GM12878 (cell line): ENCODE measurements around the gene FAM50A. TPM values are rescaled to one million over a fixed set of nuclear protein-coding genes. Genes with fewer than 3 reads are reported as not detected.

Experiments used
- ATAC-seq: fragments of 200-7000 bp; cut with Tn5 transposase; 3 replicates; pipeline ENCODE4 v1.9.1; 2020; ENCODE audit warnings: mild to moderate bottlenecking, moderate library complexity
- BruUV-seq: library from RNA; stranded (reverse); fragments of 400-500 nt; replicated peaks from 2 replicates; lab custom pipeline; 2021; lab: Mats Ljungman, UMichigan
- CTCF ChIA-PET: fragments of 300-600 bp; sonication (Branson Sonifier 250); formaldehyde crosslinking; extraction: SDS; loops from one replicate; lab custom pipeline; 2021; ENCODE audit warnings: inconsistent platforms; lab: Yijun Ruan, JAX
- POLR2A ChIA-PET: fragments of 350-600 bp; formaldehyde crosslinking; extraction: SDS; loops from one replicate; lab custom pipeline; 2021; ENCODE audit warnings: inconsistent platforms; lab: Charles Lee
- RAD21 ChIA-PET: fragments of 300-600 bp; sonication (Branson Sonifier 250); formaldehyde crosslinking; loops from one replicate; lab custom pipeline; 2023; ENCODE audit warnings: antibody characterized with exemption; ENCODE audit not compliant: unreplicated experiment; lab: Charles Lee
- SMC1A ChIA-PET: fragments of 300-600 bp; sonication (Branson Sonifier 250); formaldehyde crosslinking; loops from one replicate; lab custom pipeline; 2023; ENCODE audit not compliant: unreplicated experiment, uncharacterized antibody; lab: Charles Lee
- DNase-seq: peaks from one replicate; pipeline ENCODE4 v3.0.0-alpha.2; 2011; ENCODE audit warnings: low read depth, low spot score
- FAIRE-seq: peaks from 3 replicates; lab custom pipeline; 2011; peaks lifted over from hg19 to GRCh38; lab: Jason Lieb, UNC
- H2AFZ ChIP-seq: 2 replicates; pipeline ENCODE4 v1.6.0; 2011; ENCODE audit warnings: low read depth, low read length, control low read depth; ENCODE audit not compliant: control insufficient read depth
- H3K27ac ChIP-seq: 2 replicates; pipeline ENCODE4 v1.5.1; 2011; ENCODE audit warnings: control low read depth; ENCODE audit not compliant: control insufficient read depth, insufficient read depth
- H3K27me3 ChIP-seq, 2 experiments: replicated peaks in 1 of 2; 2 replicates each; pipeline versions ENCODE4 v1.6.0 to v1.6.1; 2011; ENCODE audit warnings: low read length in 1 of 2; ENCODE audit not compliant: control insufficient read depth in 2 of 2, insufficient read depth in 2 of 2
- H3K36me3 ChIP-seq, 2 experiments: 2 replicates each; pipeline ENCODE4 v1.5.1; 2011; ENCODE audit warnings: low read length in 1 of 2; ENCODE audit not compliant: control insufficient read depth in 2 of 2, insufficient read depth in 2 of 2
- H3K4me1 ChIP-seq: 2 replicates; pipeline ENCODE4 v1.6.1; 2011; ENCODE audit warnings: mild to moderate bottlenecking, low read length, moderate library complexity, mixed read lengths; ENCODE audit not compliant: control insufficient read depth, insufficient read depth
- H3K4me2 ChIP-seq: 2 replicates; pipeline ENCODE4 v1.6.0; 2011; ENCODE audit warnings: control low read depth; ENCODE audit not compliant: control insufficient read depth, insufficient read depth
- H3K4me3 ChIP-seq: fragments of 200-600 bp; sonication (generic); 2 replicates; pipeline ENCODE4 v1.5.1; 2016
- H3K79me2 ChIP-seq: 2 replicates; pipeline ENCODE4 v1.6.0; 2011; ENCODE audit warnings: low read length; ENCODE audit not compliant: control insufficient read depth, insufficient read depth
- H3K9ac ChIP-seq: 2 replicates; pipeline ENCODE4 v1.8.0; 2011; ENCODE audit warnings: low read length, control low read depth, mixed read lengths; ENCODE audit not compliant: control insufficient read depth, insufficient read depth
- H3K9me3 ChIP-seq: replicated peaks from 3 replicates; pipeline ENCODE4 v1.5.1; 2011; ENCODE audit warnings: mild to moderate bottlenecking, low read length; ENCODE audit not compliant: control insufficient read depth, insufficient read depth
- H4K20me1 ChIP-seq: 2 replicates; pipeline ENCODE4 v1.6.0; 2011; ENCODE audit not compliant: control insufficient read depth, insufficient read depth
- BRCA1 ChIP-seq: IDR thresholded peaks from 2 replicates; pipeline ENCODE4 v1.6.1; 2011; ENCODE audit warnings: low read depth, low read length, improper control_type of control experiment
- CHD2 ChIP-seq: IDR thresholded peaks from 2 replicates; pipeline ENCODE4 v1.6.1; 2011; ENCODE audit warnings: low read depth, low read length, improper control_type of control experiment, borderline replicate concordance
- GATAD2B ChIP-seq: fragments of 450-650 bp; conservative IDR thresholded peaks from 2 replicates; pipeline ENCODE4 v1.6.1; 2017; ENCODE audit warnings: low read depth, mild to moderate bottlenecking, moderate library complexity
- HDGF ChIP-seq: fragments of 450-650 bp; IDR thresholded peaks from 2 replicates; pipeline ENCODE4 v1.6.1; 2016; ENCODE audit warnings: antibody characterized with exemption
- MEF2B ChIP-seq: fragments of 450-650 bp; IDR thresholded peaks from 2 replicates; pipeline ENCODE4 v1.6.1; 2018; ENCODE audit warnings: mild to moderate bottlenecking, moderate library complexity; ENCODE audit not compliant: partially characterized antibody, poor library complexity, severe bottlenecking
- MTA3 ChIP-seq: IDR thresholded peaks from 2 replicates; pipeline ENCODE4 v1.6.1; 2012; ENCODE audit warnings: low read length, inconsistent platforms, borderline replicate concordance
- MYC ChIP-seq: IDR thresholded peaks from 2 replicates; pipeline ENCODE4 v1.6.1; 2011; ENCODE audit warnings: mild to moderate bottlenecking, low read length, moderate library complexity, inconsistent platforms; ENCODE audit not compliant: insufficient read depth, insufficient replicate concordance, insufficient read length, severe bottlenecking
- SMARCA5 ChIP-seq: fragments of 450-650 bp; IDR thresholded peaks from 2 replicates; pipeline ENCODE4 v1.6.1; 2017; ENCODE audit warnings: mild to moderate bottlenecking
- SP1 ChIP-seq: IDR thresholded peaks from one replicate; pipeline ENCODE4 v1.6.1; 2011; ENCODE audit warnings: low read depth, low read length
- SREBF1 ChIP-seq: IDR thresholded peaks from 2 replicates; pipeline ENCODE4 v1.6.1; 2012; ENCODE audit warnings: mild to moderate bottlenecking, low read length
- TARDBP ChIP-seq: IDR thresholded peaks from 2 replicates; pipeline ENCODE4 v1.6.1; 2016; ENCODE audit warnings: borderline replicate concordance
- TCF12 ChIP-seq: IDR thresholded peaks from 2 replicates; pipeline ENCODE4 v1.6.1; 2011; ENCODE audit warnings: low read depth, mild to moderate bottlenecking, low read length
- TCF7 ChIP-seq: IDR thresholded peaks from 2 replicates; pipeline ENCODE4 v1.6.1; 2014; ENCODE audit warnings: antibody characterized with exemption, borderline replicate concordance
- ZNF384 ChIP-seq: IDR thresholded peaks from 2 replicates; pipeline ENCODE4 v1.6.1; 2012; ENCODE audit warnings: low read depth, mild to moderate bottlenecking, low read length, improper control_type of control experiment, borderline replicate concordance
- WGBS: methylation state at CpG from one replicate; pipeline ENCODE4 v1.1.6; 2016; ENCODE audit warnings: low lambda C conversion rate; ENCODE audit not compliant: insufficient replicate concordance, insufficient coverage; ENCODE audit errors: missing lambda C conversion rate; 5-methylcytosine and 5-hydroxymethylcytosine counted together
- in situ Hi-C: fragments of 300-500 bp; cut with MboI; formaldehyde crosslinking; loops from 9 replicates; pipeline ENCODE4 v1.14.3; 2018; ENCODE audit warnings: mixed read lengths
- intact Hi-C: fragments of 100-400 bp; cut with micrococcal nuclease; formaldehyde crosslinking; loops from one replicate; pipeline ENCODE4 v1.14.2; 2022; ENCODE audit not compliant: unreplicated experiment
- polyA plus RNA-seq, 11 experiments: library from polyadenylated mRNA; depleted of rRNA in 4 of 11; unstranded in 6 of 11; stranded (reverse) in 5 of 11; fragments of >200 nt; fragmentation: Nextera tagmentation in 4 of 11; fragmentation: Illumina TruSeq in 1 of 11; extraction: Ambion mirVana in 4 of 11; extraction: Trizol in 1 of 11; gene quantifications; 1 replicate in 1 of 11; 2 replicates in 10 of 11; pipeline versions ENCODE4 v1.2.1 to v1.2.3, GENCODE V29; 2011 to 2016; ENCODE audit warnings: inconsistent platforms in 2 of 11, missing spikeins in 2 of 11, low read depth in 1 of 11
- total RNA-seq, 4 experiments: library from RNA; depleted of rRNA in 3 of 4; stranded (reverse); fragments of >200 nt in 3 of 4; fragmentation: Illumina TruSeq in 1 of 4; extraction: Trizol in 1 of 4; gene quantifications; 2 replicates each; pipeline versions ENCODE4 v1.2.1 to v1.2.3, GENCODE V29; 2013 to 2021

Gene FAM50A
- total and polyA plus RNA-seq, 10 of the 15 experiments (the other 5 are each of a cell fraction or from before 2014, with no cell fraction given), result 4.2 to 46.7 (median 34.6) TPM

- POLR2A ChIA-PET, result interaction anchor here (0.6 to 4.6 kb wide), 4 partner anchors 9 to 19 kb away, joined by 3 to 32 read pairs (median 12); partner anchors contain the start of genes ATP6AP1 and RPL10
- no peak for ATAC-seq
Observed at GRCh38 chrX:154409222-154409871, 34.6 kb upstream of the FAM50A start, which contains the start of gene DNASE1L1. TSS of gene DNASE1L1 (minus strand) at chrX:154409254. CDS start at chrX:154405568, 3,686 bp downstream.

More at GRCh38 chrX:154409222-154409871, 34.6 kb upstream of the FAM50A start, which contains the start of gene DNASE1L1:
- WGBS, result 17% methylated on average over 24 of the region's 26 CpGs
- SMC1A ChIA-PET, result no interaction called here
- Histone ChIP-seq H3K9ac (no peak within 1 kb of the TSS), H3K27me3 (no peaks in the 10 kb centered on the region), H3K4me3 (no peak within 1 kb of the TSS), H3K36me3 (no peaks in the 10 kb centered on the region), H3K9me3 (no peaks in the 10 kb centered on the region; the same call in 2 of the 3 replicates), H2AFZ (no peak within 1 kb of the TSS), H4K20me1 (no peaks in the 10 kb centered on the region), H3K4me2 (peak within 1 kb of the TSS; percentile 33; the same call in 1 of the 2 replicates), H3K79me2 (peaks cover 7% of the 10 kb centered on the region), H3K27ac (no peak within 1 kb of the TSS), H3K4me1 (no peaks in the 10 kb centered on the region)
- in situ Hi-C loops, result no loop called here
- RAD21 ChIA-PET, result no interaction called here
- intact Hi-C loops, result no loop called here
- CTCF ChIA-PET, result interaction anchor here (2.5 kb wide), 1 partner anchor 10 kb away, joined by 12 read pairs; the partner anchor contains the start of gene RPL10
- TF ChIP-seq MYC, result no peak
- no peak for TF ChIP-seq MTA3
- no peak for TF ChIP-seq MEF2B
- TF ChIP-seq TCF7, result no peak
- TF ChIP-seq SMARCA5, result no peak
- no peak for TF ChIP-seq GATAD2B
- no peak for TF ChIP-seq HDGF
- no peak for TF ChIP-seq CHD2
- TF ChIP-seq TARDBP, result no peak
- no peak for TF ChIP-seq BRCA1
- TF ChIP-seq ZNF384, result no peak
- TF ChIP-seq TCF12, result no peak
- no peak for TF ChIP-seq SP1
- TF ChIP-seq SREBF1, result no peak
- no peak for FAIRE-seq
- DNase-seq, result no peak
- no TSS peak for BruUV-seq
